ENCODE results near the gene EDRF1. TPM values are rescaled to one million over a fixed set of nuclear protein-coding genes. Genes with fewer than 3 reads are reported as not detected.

EDRF1 gene, protein sequence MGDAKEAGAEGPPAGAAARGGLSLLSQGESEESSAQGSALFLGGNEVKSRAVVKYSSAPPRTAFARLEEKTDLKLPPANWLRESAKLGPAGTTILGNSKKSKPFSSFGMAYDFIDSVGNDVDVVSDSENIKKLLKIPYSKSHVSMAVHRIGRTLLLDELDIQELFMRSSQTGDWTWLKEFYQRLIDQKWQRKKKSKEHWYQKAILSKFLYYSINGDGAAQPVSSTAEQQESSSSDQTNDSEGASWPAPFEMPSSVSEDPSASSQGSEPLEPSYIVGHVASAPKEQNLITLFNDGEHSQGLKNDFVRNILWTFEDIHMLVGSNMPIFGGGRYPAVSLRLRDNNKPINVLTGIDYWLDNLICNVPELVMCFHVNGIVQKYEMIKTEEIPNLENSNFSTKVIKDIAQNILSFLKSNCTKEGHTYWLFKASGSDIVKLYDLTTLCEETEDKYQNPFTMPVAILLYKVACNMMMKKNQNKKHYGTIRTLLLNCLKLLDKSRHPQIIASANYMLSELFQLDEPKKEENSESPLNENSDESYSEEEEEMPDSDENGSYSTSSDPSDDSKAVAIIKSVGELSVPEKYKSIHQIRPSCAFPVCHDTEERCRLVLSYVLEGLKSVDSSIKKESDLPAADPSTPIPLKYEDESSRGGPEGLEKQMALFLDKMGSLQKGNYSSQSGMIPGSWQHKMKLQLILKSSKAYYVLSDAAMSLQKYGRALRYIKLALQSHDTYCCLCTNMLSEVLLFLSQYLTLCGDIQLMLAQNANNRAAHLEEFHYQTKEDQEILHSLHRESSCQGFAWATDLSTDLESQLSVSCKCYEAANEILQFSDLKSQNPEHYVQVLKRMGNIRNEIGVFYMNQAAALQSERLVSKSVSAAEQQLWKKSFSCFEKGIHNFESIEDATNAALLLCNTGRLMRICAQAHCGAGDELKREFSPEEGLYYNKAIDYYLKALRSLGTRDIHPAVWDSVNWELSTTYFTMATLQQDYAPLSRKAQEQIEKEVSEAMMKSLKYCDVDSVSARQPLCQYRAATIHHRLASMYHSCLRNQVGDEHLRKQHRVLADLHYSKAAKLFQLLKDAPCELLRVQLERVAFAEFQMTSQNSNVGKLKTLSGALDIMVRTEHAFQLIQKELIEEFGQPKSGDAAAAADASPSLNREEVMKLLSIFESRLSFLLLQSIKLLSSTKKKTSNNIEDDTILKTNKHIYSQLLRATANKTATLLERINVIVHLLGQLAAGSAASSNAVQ
- total RNA-seq (2021; fragmentation: NEBNext Ultra II Directional; extraction: Animal tissue kit (Norgen Biotek cat#: 25700)) (35.7 and 37.8 TPM in 2 replicates), polyA plus RNA-seq (2011; rRNA removed) (13.0 and 19.9 TPM in 2 replicates), polyA minus RNA-seq (2011; rRNA and poly(A)+ RNA removed) (32.4 and 36.1 TPM in 2 replicates)
- polyA plus RNA-seq (2011; cell fraction: cytosol; rRNA removed) = 24.3 TPM
- 31.7 TPM for polyA plus RNA-seq (2011; cell fraction: nucleus; rRNA removed)
- 17.6 to 28.1 TPM (median 23.0 TPM) in 4 replicates for polyA plus RNA-seq (2012, experiment 1 of 2)
- polyA plus RNA-seq (2012, experiment 2 of 2) = 1.9 TPM
- polyA plus RNA-seq (2013, experiment 1 of 2) = 26.6 TPM
- polyA plus RNA-seq (2013, experiment 2 of 2) = 22.8 TPM
- polyA minus RNA-seq (2011; cell fraction: cytosol; rRNA and poly(A)+ RNA removed) = 27.2 TPM
- 51.6 TPM for polyA minus RNA-seq (2011; cell fraction: nucleus; rRNA and poly(A)+ RNA removed)
- long read RNA-seq, experiment 1, partial matches to known transcripts = 17 of 20 reads
- long read RNA-seq, experiment 1, other reads (novel, unspliced or antisense) = 2 of 20 reads
- long read RNA-seq, experiment 2, partial matches to known transcripts = 2 of 2 reads
- long read RNA-seq, experiment 2, other reads (novel, unspliced or antisense) = 0 of 2 reads

DNA sequence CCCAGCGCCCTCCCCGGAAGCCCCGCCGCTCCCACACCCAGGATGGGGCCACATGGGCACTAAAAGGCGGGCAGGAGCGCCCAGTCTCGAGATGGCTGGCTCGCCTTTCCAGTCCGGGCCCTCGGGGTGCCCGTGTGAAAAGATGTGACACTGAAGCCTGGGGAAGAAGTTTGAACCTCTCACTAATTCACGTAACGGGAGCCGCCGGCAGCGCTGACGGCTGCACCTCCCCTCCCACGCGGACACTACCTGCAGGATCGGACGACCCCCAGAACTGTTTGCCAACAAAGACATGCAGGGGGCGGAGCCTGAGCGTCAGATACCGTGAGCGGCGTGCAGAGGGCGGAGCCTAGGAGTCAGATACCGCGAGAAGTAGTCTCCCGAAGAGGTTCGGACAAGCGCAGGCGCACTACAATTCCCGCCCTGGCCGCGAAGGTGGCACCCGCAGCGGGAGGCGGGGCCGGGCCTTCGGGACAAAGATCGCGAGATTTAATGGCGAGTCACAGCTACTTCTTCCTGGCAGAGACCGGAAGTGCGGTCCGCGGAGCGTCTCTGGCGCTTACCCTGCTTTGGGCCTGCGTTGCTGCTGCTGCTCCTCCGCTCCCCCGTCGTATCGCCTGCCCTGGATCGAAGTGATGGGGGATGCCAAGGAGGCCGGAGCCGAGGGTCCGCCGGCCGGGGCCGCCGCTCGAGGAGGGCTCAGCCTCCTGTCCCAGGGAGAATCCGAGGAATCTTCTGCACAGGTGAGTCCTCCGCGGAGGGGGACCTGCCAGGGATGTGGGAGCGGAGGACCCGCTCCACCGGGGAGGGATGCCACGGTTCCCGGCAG lies at the start of gene EDRF1:
Gene EDRF1 (plus strand): TSS at position 537 of the 829 bp plus-strand sequence. CDS start 99 bp downstream, at position 636.
- H3K27ac ChIP-seq (ENCODE audit: low read depth, low read length) = peak within 1 kb of the TSS; percentile 87
- H4K20me1 ChIP-seq (replicated peaks in 1 of 2; ENCODE audit: control insufficient read depth in 1 of 2, insufficient read depth in 2 of 2, low read length in 2 of 2) = peaks cover 1 to 3% of the 10 kb centered on the region in 2 experiments
- peak within 1 kb of the TSS; percentile 59 for H2AFZ ChIP-seq (ENCODE audit: low read length)
- peak within 1 kb of the TSS; percentile 96; the same call in 1 of the 2 replicates for H4K8ac ChIP-seq (ENCODE audit: extremely low read depth, insufficient read depth, low read length)
- peak within 1 kb of the TSS; percentile 92 to 98 (median 96) for H3K9ac ChIP-seq (replicated peaks in 1 of 4; ENCODE audit: extremely low read depth in 1 of 4, low read depth in 3 of 4, low read length in 3 of 4)
- no peak within 1 kb of the TSS for H2AK5ac ChIP-seq (ENCODE audit: low read depth, low read length)
- H3K18ac ChIP-seq (ENCODE audit: extremely low read depth, low read length) = peak within 1 kb of the TSS; percentile 87; the same call in 1 of the 2 replicates
- ChIA-PET CTCF (ENCODE audit: partially characterized antibody) (interaction anchor here (0.7 kb wide), 1 partner anchor 249 kb away, joined by 3 read pairs; no protein-coding TSS in a partner anchor), POLR2A (ENCODE audit: partially characterized antibody) (interaction anchor here (0.6 to 1.6 kb wide), 12 partner anchors 11 to 348 kb away, joined by 3 to 5 read pairs (median 3); partner anchors contain the start of gene TEX36)
- H3K79me1 ChIP-seq (ENCODE audit: low read depth, low read length) = no peaks in the 10 kb centered on the region; the same call in 1 of the 2 replicates
- H2BK12ac ChIP-seq (ENCODE audit: low read depth, low read length) = no peak within 1 kb of the TSS; the same call in 1 of the 2 replicates
- no peak within 1 kb of the TSS for H3K14ac ChIP-seq (ENCODE audit: insufficient read length)
- no peak within 1 kb of the TSS for H2BK15ac ChIP-seq (ENCODE audit: low read length)
- no peak within 1 kb of the TSS for H2BK20ac ChIP-seq (ENCODE audit: low read length)
- 1% methylated on average over 68 of the region's 72 CpGs; no CpG with 5 or more reads in 1 of the 2 experiments for WGBS, 2 experiments (ENCODE audit: extremely low coverage in 1 of 2, insufficient coverage in 1 of 2, insufficient read length in 1 of 2, insufficient replicate concordance in 2 of 2, low coverage in 1 of 2, low lambda C conversion rate in 2 of 2, missing lambda C conversion rate in 1 of 2)
- DNase-seq (ENCODE audit: low read depth in 1 of 2, low spot score in 2 of 2) (peak; percentile 98), FAIRE-seq (peak; percentile 7)
- H3K23me2 ChIP-seq (ENCODE audit: low read depth, low read length) = peaks cover 2% of the 10 kb centered on the region
- peaks cover 0 to 2% (median 0%) of the 10 kb centered on the region in 4 experiments; a peak in 2 of 7 replicates for H3K4me1 ChIP-seq (replicated peaks in 1 of 4; ENCODE audit: control insufficient read depth in 3 of 4, insufficient read depth in 4 of 4, low read length in 3 of 4)
- peak within 1 kb of the TSS; percentile 87; the same call in 1 of the 2 replicates for H2BK5ac ChIP-seq (ENCODE audit: low read depth, low read length)
- H3K9me3 ChIP-seq (ENCODE audit: insufficient read depth in 2 of 2, low read depth in 1 of 2, low read length in 1 of 2) = peaks cover 0 to 4% of the 10 kb centered on the region in 2 experiments; a peak in 1 of 4 replicates
- H3K4me3 ChIP-seq (ENCODE audit: extremely low read depth in 1 of 4, insufficient read depth in 2 of 4, low read depth in 3 of 4, low read length in 4 of 4) = peak within 1 kb of the TSS; percentile 84 to 99 (median 98)
- peak within 1 kb of the TSS; percentile 78 to 86 for H3K4me2 ChIP-seq (ENCODE audit: insufficient read depth in 1 of 2, low read depth in 2 of 2, low read length in 2 of 2)
- peak within 1 kb of the TSS; percentile 39 for H3K56ac ChIP-seq (replicated peaks; ENCODE audit: insufficient read length, low read depth, low read length)
- H3K23ac ChIP-seq (ENCODE audit: insufficient read length) = peak within 1 kb of the TSS; percentile 93
- no peak within 1 kb of the TSS for H2BK120ac ChIP-seq (replicated peaks; ENCODE audit: low read depth, low read length)
- no peak within 1 kb of the TSS for H4K5ac ChIP-seq (ENCODE audit: insufficient read length, low read depth, low read length)
- no peak within 1 kb of the TSS for H3K4ac ChIP-seq (replicated peaks; ENCODE audit: insufficient read length, low read depth, low read length)
- peak within 1 kb of the TSS; percentile 0 for H4K91ac ChIP-seq (replicated peaks; ENCODE audit: insufficient read length, low read length)
- no peaks in the 10 kb centered on the region for H3K27me3 ChIP-seq (replicated peaks in 1 of 4; ENCODE audit: control insufficient read depth in 3 of 4, extremely low read depth in 1 of 4, insufficient read depth in 3 of 4, low read length in 3 of 4)
- peaks cover 0 to 23% of the 10 kb centered on the region in 2 experiments; a peak in 2 of 4 replicates for H3K79me2 ChIP-seq (ENCODE audit: control insufficient read depth in 1 of 2, insufficient read depth in 2 of 2, low read length in 2 of 2)
- H3K36me3 ChIP-seq (ENCODE audit: control insufficient read depth in 2 of 4, insufficient read depth in 4 of 4, low read length in 3 of 4) = peaks cover 6 to 34% (median 21%) of the 10 kb centered on the region in 4 experiments
- no peak for TF ChIP-seq RXRA (IDR thresholded peaks at IDR 0.05; ENCODE audit: insufficient read depth, low read depth, low read length)
- peak; percentile 97 for TF ChIP-seq KDM4A (IDR thresholded peaks at IDR 0.05; ENCODE audit: low read depth, low read length, severe bottlenecking)
